Measurements from ENCODE around the gene CHD6. TPM values are rescaled to one million over a fixed set of nuclear protein-coding genes. Genes with fewer than 3 reads are reported as not detected.

The CHD6 gene
- polyA plus RNA-seq, 1 donor (not counting 4 experiments of a cell fraction or from before 2014, with no cell fraction given): 6.8 TPM

GRCh38 chr20:41622584-41622983 is 4.4 kb upstream of the CHD6 start:
- Histone ChIP-seq H4K20me1 (ENCODE audit: control insufficient read depth, extremely low read depth, insufficient read depth, low read length) (no peaks in the 10 kb centered on the region), H3K27me3 (ENCODE audit: control insufficient read depth, extremely low read depth, insufficient read depth, low read length) (no peaks in the 10 kb centered on the region), H3K4me1 (ENCODE audit: control insufficient read depth, extremely low read depth, insufficient read depth, low read length) (no peaks in the 10 kb centered on the region), H2AFZ (ENCODE audit: control insufficient read depth, low read length) (no peak overlapping the region), H3K4me2 (ENCODE audit: control insufficient read depth, extremely low read depth, insufficient read depth, low read depth, low read length) (no peak overlapping the region), H3K9me1 (ENCODE audit: control insufficient read depth, extremely low read depth, insufficient read depth, low read length) (no peaks in the 10 kb centered on the region), H3K79me2 (ENCODE audit: control insufficient read depth, insufficient read depth, low read length) (no peaks in the 10 kb centered on the region), H3K9ac (ENCODE audit: control insufficient read depth, extremely low read depth, insufficient read depth, low read length) (no peak overlapping the region), H3K36me3 (ENCODE audit: control insufficient read depth in 2 of 2, extremely low read depth in 1 of 2, insufficient read depth in 2 of 2, low read length in 2 of 2) (no peaks in the 10 kb centered on the region), H3K4me3 (ENCODE audit: control insufficient read depth in 2 of 3, extremely low read depth in 1 of 3, insufficient read depth in 2 of 3, low read depth in 1 of 3, low read length in 3 of 3) (no peak overlapping the region), H3K27ac (ENCODE audit: control insufficient read depth, insufficient read depth, low read length) (no peak overlapping the region), H3K9me3 (ENCODE audit: control insufficient read depth, low read depth, low read length) (no peaks in the 10 kb centered on the region)
- TF ChIP-seq EZH2 (IDR thresholded peaks at IDR 0.05; ENCODE audit: low read length) (no peak), CTCF (optimal IDR thresholded peaks at IDR 0.05 in 1 of 3, IDR thresholded peaks at IDR 0.05 in 1 of 3, conservative IDR thresholded peaks at IDR 0.05 in 1 of 3; ENCODE audit: extremely low read depth in 1 of 3, insufficient read depth in 2 of 3, low read length in 3 of 3) (no peak)
- DNase-seq (ENCODE audit: low read depth, low spot score) (no peak), FAIRE-seq (no peak)
- dilution Hi-C loops (cut with MboI; ENCODE audit: extremely low pct_ligation_motif_present, low sequenced_read_pairs): no loop called here

- H3K9ac ChIP-seq (ENCODE audit: control insufficient read depth, extremely low read depth, insufficient read depth, low read length): no peak overlapping the region
- FAIRE-seq (no peak), DNase-seq (ENCODE audit: low read depth, low spot score) (no peak)
- H3K36me3 ChIP-seq (ENCODE audit: control insufficient read depth in 2 of 2, extremely low read depth in 1 of 2, insufficient read depth in 2 of 2, low read length in 2 of 2): no peaks in the 10 kb centered on the region
- dilution Hi-C loops (cut with MboI; ENCODE audit: extremely low pct_ligation_motif_present, low sequenced_read_pairs): no loop called here
- no peak overlapping the region for H2AFZ ChIP-seq (ENCODE audit: control insufficient read depth, low read length)
- H3K9me1 ChIP-seq (ENCODE audit: control insufficient read depth, extremely low read depth, insufficient read depth, low read length): no peaks in the 10 kb centered on the region
- H3K79me2 ChIP-seq (ENCODE audit: control insufficient read depth, insufficient read depth, low read length): peaks cover 6% of the 10 kb centered on the region
- no peak overlapping the region for H3K4me3 ChIP-seq (ENCODE audit: control insufficient read depth in 2 of 3, extremely low read depth in 1 of 3, insufficient read depth in 2 of 3, low read depth in 1 of 3, low read length in 3 of 3)
- peaks cover 5% of the 10 kb centered on the region for H3K4me1 ChIP-seq (ENCODE audit: control insufficient read depth, extremely low read depth, insufficient read depth, low read length)
- no peak overlapping the region for H3K27ac ChIP-seq (ENCODE audit: control insufficient read depth, insufficient read depth, low read length)
- H3K9me3 ChIP-seq (ENCODE audit: control insufficient read depth, low read depth, low read length): no peaks in the 10 kb centered on the region
- H4K20me1 ChIP-seq (ENCODE audit: control insufficient read depth, extremely low read depth, insufficient read depth, low read length): no peaks in the 10 kb centered on the region
- H3K4me2 ChIP-seq (ENCODE audit: control insufficient read depth, extremely low read depth, insufficient read depth, low read depth, low read length): no peak overlapping the region
- no peak for TF ChIP-seq EZH2 (IDR thresholded peaks at IDR 0.05; ENCODE audit: low read length)
- no peak for TF ChIP-seq CTCF (optimal IDR thresholded peaks at IDR 0.05 in 1 of 3, IDR thresholded peaks at IDR 0.05 in 1 of 3, conservative IDR thresholded peaks at IDR 0.05 in 1 of 3; ENCODE audit: extremely low read depth in 1 of 3, insufficient read depth in 2 of 3, low read length in 3 of 3)
- H3K27me3 ChIP-seq (ENCODE audit: control insufficient read depth, extremely low read depth, insufficient read depth, low read length): no peaks in the 10 kb centered on the region
Observed at GRCh38 chr20:41621971-41622370, 3.8 kb upstream of the CHD6 start.

Measured in keratinocyte (primary cell).